Hypothalamus (tissue), 51 donors: Measurements from ENCODE around the gene BSND.

ENCODE experiments used
- DNase-seq, 51 donors: peaks; one replicate each; lab custom pipeline; 2025; lab: John Stamatoyannopoulos, UW

The BSND gene

DNA sequence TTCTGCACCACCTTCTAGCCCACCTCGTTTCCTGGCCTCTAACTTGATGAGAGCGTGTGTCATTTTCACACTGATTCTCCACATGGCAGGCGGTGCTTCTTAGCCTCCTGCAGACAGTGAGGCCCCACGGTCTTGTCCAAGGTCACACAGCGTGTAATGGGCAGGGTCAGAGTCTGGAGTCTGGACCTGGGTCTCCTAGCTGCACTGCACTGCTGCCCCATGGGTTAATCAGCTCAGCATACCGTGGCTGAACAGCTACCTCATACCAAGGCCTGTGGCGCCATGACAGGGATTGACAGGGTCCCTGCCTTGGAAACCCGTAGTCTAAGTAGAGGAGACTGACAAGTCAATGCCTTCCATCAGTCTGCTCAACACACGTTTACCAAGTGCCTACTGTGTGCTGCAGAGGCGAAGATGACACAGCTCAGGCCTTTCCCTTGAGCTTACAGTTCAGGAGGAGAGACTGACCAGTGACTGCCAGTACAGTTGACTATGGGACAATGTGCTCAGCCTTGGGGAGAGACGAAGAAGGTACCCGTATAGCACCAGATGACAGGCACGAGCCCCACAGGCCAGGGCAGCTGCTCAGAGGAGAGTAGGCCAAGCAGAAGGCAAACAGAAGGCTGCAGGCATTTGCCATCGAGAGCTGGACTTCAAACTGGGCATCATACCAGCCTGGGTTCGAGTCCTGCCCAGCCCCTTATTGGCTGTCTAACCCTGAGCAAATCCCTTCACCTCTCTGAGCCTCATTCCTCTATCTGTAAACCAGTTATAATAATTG is 46.1 kb downstream of the BSND start:
- no peak for DNase-seq

DNA sequence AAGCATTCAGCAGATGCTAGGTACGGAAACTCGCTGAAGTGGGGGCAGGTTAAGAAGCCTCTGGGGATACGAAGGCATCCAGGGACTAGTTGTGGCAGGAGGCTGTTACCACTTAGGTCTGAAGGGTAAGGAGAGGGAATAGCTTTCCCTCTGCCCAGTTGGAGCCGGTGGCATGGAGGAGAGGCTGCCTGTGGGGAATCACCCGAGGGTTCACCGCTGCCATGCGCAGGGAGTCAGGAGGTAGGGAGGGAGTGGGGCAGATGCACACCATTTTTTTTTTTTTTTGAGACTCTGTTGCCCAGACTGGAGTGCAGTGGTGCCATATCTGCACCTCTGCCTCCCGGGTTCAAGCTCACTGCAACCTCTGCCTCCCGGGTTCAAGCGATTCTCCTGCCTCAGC is 46.7 kb downstream of the BSND start:
- DNase-seq = no peak

DNA sequence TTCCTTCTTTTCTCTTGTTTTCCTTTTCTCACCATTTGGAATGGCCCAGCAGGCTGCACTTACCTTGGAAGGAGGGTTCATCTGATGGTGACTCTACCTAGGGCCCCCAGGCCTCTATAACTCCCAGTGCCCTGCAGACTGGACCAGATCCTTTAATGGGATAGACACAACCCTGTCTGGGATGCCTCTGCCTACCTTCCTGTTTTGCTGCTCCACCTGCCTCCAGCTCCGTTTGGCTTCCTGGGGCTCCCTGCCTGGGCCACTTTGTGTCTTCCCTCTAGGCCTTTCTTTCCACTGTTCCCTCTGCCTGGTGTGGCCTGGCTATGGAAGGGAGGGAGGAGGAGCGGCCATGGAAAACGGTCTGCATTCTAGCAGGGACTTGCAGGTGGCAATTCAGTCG is 48.1 kb downstream of the BSND start:
- DNase-seq = no peak

GRCh38 chr1:55047611-55048010 is 48.9 kb downstream of the BSND start:
- DNase-seq = no peak

- DNase-seq = no peak
These were observed 49.9 kb downstream of the BSND start for GRCh38 chr1:55048453-55049270.

DNA sequence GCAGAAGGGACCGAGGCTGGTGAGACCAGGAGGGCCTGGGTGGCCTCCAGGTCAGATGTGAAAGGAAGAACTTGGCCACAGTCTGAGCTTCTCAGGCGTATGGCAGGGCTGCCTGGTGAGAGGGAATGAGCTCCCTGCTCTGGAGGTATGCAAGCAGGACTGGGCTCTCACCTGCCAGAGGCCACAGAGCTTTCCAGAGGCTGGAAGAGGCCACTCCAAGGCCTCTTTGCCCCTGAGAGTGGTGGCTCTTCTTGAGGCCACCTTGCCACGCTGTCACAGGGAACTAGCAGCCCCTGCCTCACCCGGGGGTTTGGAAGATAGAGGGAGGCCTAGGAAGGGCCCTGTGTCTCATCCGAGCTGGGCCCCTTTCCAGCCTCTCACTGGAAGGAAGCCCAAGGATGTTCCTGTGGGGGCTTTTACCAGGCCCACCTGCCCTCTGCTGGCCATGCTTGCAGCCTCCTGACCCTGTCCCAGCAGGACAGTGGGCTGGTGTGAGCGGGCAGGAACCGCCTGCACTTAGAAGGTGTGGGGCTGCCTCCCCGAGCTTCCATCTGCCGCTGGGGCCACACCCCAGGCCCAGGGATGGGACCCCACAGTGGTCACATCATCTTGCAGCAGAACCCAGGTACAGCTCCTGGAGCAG is 50.7 kb downstream of the BSND start:
- no peak for DNase-seq

GRCh38 chr1:55049914-55050278 is 51.2 kb downstream of the BSND start:
- DNase-seq = no peak

DNA sequence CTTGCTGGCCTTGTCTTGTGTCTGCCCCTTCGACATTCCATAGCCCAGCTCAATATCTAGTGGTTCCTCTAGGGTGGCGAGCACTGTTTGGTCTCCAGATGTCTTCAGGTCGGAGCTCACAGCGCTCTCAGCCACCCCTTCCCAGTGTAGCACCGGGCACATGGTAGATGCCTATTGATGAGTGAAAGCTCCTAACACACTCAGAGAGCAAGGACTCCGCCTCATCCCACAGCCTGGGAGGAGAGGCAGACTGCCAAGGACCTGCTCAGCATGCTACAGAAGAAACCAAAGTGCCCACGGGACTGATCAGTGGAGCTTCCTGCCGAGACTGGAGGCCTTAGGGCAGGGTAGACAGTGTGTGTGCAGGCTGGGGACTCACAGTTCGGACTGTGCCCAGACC is 51.5 kb downstream of the BSND start:
- peak in 7 of 51 donors; percentile 11 to 65 (median 24) for DNase-seq

DNA sequence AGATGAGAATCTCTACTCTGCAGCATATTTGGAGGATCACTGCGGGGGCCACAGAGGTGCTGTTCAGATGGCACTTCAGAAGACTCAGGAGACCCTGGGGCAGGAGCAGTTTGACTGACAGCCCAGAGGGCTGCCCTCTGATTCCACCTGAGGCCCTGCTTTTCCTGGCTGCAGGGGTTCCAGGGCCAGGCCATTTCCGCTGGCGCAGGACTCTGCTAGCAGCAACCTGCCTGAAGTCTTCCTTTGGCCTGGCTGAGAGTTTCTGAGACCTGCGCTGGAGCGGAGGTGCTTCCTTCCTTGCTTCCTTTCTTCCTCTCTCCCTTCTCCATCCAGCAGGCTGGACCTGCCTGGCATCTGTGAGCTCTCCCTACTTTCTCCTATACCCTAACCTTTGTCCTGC is 52.4 kb downstream of the BSND start:
- DNase-seq = no peak

DNA sequence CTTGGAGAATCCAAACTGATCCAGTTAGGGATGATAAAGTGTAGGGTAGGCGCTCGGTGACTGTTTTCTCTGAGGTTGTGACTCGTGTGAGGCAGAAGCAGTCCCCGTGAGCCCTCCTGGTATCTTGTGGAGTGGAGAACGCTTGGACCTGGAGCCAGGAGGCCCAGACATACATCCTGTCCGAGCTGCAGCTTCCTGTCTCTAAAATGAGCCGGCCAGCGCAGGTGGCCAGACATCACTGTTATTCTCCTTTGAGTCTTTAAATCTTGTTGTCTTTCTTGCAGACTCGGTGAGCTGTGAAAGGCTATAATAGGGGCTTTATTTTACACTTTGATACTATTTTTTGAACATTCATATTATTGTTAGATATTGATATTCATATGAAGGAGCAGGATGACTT is 52.9 kb downstream of the BSND start:
- no peak for DNase-seq

DNA sequence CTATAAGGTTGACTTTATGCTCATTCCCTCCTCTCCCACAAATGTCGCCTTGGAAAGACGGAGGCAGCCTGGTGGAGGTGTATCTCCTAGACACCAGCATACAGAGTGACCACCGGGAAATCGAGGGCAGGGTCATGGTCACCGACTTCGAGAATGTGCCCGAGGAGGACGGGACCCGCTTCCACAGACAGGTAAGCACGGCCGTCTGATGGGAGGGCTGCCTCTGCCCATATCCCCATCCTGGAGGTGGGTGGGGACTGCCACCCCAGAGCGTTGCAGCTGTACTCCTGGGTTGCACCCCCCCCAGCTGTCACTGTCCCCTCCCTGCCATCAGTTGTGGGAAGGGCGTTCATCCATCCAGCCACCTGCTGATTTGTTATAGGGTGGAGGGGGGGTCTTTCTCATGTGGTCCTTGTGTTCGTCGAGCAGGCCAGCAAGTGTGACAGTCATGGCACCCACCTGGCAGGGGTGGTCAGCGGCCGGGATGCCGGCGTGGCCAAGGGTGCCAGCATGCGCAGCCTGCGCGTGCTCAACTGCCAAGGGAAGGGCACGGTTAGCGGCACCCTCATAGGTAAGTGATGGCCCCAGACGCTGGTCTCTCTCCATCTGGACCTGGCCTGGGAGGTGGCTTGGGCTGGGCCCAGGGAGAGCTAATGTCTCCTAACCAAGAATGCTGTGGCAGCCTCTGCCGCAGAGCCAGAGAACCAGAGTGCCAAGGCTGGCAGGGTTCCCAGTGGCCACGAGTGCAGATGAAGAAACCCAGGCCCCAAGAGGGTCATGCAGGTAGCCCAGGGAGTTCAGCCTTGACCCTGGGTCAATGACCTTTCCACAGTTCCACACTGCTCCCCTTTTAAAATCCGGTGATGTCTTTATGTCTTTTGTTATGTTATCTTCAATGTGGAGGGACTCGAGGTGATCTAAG is 53.7 kb downstream of the BSND start:
- DNase-seq = no peak

DNA sequence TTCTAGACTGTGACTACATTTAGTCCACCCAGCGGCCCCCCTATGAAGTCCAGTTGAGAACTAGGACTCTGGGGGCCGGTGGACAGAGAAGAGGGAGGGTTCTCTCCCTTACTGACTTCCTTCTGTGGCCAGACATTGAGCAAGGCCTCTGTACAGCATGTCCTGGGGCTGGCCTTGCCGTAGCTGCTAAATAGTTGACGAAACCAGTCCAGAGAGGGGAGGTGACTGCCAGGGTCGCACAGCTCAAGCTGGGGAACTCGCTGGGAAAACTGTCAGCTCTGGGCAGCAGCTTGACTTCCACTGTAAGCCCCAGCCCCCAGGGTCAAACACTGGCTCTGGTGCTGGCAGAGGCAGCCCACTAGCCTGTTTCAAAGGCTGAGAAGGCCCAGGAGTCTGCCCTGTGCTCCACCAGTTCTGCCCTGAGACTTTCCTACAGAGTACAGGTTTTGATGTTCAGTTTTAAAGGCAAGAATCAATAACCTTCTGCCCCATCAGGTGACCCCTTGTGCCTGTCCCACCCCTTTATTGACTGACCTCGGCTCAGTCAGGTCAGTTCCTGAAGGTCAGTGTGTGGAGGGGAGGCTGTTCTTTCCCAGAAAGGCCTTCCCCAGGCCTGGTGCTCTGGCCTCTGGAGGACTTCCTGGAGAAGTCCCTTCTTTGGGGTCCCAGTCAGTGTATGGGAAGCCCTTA is 54.7 kb downstream of the BSND start:
- peak in 1 of 51 donors; percentile 26 for DNase-seq

DNA sequence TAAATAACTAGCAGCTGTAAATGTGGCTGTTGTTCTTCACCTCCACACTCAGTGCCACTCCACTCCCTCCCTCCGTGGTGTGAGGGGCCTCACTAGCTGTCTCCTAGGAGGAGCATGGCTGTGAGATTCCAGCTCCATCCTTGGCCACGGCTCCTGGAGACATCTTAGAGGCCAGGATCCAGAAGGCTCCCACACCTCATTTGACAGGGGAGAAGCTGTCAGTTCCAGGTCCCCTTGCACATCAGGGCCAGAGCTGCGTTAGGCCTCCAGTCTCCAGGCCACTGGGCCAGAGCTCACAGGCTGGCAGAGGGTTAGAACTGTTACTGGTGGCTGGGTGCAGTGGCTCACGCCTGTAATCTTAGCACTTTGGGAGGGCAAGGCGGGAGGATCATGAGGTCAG is 55.7 kb downstream of the BSND start:
- no peak for DNase-seq

- no peak for DNase-seq
These were observed 56.5 kb downstream of the BSND start for GRCh38 chr1:55055084-55055882.

DNA sequence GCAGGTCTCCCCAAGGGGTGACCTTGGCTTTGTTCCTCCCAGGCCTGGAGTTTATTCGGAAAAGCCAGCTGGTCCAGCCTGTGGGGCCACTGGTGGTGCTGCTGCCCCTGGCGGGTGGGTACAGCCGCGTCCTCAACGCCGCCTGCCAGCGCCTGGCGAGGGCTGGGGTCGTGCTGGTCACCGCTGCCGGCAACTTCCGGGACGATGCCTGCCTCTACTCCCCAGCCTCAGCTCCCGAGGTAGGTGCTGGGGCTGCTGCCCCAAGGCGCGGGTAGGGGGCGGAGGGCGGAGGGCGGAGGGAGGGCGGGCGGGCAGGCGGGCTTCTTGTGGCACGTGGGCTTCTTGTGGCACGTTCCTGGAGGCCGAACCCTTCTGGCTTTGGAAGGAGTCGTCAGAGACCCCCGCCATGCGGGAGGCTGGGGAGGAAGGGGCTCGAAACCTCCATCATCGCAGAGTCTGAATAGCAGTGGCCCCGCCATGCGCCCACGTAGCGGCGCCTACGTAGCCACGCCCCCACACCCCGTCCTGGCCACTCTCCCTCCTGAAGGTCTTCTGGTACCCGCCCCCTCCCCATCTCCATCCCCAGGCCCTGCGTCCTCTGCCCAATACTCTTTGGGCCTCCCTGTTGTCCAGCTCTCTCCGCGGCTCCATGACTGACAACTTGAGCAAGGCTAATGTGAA is 57.4 kb downstream of the BSND start:
- DNase-seq = no peak

DNA sequence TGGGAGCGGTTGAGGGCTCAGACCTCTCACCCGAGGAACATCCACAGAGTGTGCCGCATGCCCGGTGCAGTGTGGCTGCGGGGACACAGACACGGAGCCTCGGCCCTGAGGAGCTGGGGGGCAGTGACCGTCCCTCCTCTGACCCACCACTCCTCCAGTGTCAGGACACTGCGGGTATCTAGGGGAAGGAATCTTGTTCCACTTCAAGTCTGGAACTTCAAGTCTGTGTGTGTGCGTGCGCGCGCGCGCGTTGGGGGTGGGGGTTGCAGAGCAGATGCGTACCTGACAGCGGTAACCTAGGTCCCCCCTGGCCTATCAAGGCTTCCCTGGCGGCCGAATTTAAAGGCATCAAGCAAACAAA is 57.9 kb downstream of the BSND start:
- DNase-seq = no peak

- DNase-seq = no peak
These were observed 58.7 kb downstream of the BSND start for GRCh38 chr1:55057270-55057955.

- DNase-seq = no peak
These were observed 59.2 kb downstream of the BSND start for GRCh38 chr1:55057956-55058298.
